HG03342 (cell line): Measurements from ENCODE around the gene CNOT1.

Experiments used
- ATAC-seq: cut with Tn5 transposase; IDR thresholded peaks from one replicate; pipeline ENCODE4 v1.9.1; 2021; ENCODE audit warnings: mild to moderate bottlenecking, moderate library complexity; ENCODE audit not compliant: unreplicated experiment

Gene CNOT1

DNA sequence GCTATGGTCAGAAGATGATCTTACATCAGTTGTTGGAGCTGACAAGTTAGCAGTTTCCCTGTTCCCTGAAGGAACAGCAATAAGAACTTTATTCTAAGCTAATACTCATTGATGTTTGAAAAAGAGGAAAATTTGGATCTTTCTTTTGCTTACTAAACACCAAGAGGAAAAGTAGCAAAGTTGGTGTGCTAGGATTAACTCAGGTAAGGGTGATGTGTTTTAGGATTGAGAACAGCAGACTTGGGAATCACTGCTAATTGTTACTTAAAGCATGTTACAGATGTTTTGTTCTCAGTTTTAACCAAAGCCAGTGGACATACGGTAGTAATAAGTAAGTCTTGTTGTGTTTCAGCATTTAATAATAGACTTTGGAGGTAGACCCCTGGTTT, 110.7 kb downstream of the CNOT1 start:
- no peak for ATAC-seq

DNA sequence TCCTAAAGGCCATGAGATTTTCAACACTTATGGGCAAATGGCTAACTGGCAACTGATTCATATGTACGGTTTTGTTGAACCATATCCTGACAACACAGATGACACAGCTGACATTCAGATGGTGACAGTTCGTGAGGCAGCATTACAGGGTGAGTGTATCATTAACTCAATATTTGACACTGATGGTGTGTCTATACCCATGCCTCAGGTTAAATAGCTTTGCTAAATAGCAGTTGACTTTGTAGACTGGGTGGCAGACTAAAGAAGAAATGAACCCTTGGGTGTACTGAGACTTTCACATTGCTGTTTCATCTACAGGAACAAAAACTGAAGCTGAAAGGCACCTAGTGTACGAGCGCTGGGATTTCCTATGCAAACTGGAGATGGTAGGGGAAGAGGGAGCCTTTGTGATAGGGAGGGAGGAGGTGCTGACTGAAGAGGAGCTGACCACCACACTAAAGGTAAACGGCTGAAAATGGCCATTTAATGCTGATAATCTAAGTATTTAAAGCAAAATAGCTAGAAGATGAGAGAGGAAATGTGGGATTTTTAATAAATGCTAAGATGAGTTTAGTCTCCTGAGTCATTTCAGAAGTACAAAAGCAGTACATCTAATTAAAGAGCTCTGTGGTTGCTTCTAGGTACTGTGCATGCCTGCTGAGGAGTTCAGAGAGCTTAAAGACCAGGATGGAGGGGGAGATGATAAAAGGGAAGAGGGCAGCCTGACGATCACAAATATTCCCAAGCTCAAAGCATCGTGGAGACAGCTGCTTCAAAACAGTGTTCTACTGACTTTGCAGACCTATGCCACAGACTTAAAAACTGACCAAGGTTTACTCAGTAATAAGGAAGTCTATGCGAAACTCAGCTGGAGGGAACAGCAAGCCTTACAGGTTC, 111.3 kb downstream of the CNOT1 start:
- peak; percentile 41 for ATAC-seq

DNA sequence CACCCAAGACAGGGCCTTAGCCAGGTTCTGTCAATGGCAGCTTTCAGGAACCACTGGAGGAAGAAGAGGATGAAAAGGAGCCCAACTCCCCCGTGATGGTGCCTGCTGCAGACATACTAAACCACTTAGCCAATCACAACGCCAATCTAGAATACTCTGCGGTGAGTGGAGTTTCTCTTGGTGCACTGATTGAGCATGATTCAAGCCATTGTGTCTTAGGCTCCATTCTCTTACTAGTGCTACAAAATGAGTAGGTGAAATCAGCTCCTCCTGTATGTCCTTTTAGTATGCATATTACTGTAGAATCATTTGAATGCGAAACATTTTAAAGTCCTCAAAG, 112.9 kb downstream of the CNOT1 start:
- no peak for ATAC-seq

DNA sequence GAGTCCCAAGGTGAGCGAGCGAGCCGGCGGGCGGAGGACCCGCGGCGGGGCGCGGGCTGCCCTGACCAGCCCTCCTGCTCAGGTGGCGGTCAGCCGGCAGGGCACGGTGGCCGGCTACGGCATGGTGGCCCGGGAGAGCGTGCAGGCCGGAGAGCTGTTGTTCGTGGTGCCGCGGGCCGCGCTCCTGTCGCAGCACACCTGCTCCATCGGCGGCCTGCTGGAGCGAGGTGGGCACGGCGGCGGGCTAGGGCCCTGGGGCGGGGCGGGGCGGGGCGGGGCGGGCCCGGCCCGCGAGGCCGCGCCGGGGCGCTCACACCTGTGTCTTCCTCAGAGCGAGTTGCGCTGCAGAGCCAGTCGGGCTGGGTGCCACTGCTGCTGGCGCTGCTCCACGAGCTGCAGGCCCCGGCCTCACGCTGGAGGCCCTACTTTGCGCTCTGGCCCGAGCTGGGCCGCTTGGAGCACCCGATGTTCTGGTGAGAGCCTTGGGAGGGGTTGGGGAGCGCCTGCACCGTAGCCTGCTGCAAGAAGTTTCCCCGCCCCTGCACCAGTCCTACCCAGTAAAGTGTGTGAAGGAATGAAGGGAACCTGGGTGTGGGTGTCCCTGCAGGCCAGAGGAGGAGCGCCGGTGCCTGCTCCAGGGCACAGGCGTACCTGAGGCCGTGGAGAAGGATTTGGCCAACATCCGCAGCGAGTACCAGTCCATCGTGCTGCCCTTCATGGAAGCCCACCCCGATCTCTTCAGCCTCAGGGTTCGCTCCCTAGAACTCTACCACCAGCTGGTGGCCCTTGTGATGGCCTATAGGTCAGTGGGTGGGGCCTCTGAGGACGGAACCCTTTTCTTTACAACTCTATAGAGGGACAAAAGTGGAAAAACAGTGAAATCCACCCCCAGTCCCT, 113.5 kb downstream of the CNOT1 start:
- ATAC-seq: peak; percentile 29

DNA sequence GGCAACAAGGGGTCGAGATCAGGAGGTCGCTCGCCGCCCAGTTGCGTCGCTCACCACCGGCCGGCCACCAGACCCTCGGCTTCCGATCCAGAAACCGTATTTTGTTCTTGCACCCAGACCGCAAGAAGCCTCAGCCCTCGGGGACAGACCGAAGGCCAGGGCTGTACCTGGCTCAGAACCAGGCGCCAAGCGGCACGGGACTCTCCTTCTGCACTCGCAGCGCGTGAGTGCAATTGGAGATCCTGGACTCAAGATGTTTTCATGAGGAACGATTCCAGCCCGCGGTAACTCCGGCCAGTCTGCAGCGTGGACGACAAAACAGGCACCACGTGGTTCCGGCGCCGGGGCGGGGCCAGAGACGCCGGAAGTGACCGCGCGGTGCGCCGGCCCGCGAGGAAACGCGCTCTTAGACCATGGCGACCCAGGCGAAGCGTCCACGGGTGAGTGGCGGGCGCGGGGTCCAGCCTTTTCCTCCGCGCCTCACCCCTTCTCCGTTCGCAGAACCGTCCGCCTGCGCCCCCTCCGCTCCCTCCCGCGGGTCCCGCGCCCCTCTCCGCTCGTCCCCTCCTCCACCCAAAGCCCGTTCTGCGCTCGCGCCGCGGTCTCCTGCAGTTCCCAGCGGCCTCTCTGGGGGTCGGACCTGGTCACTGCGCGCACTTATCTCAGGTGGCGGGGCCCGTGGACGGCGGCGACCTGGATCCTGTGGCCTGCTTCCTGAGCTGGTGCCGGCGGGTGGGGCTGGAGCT, 114.3 kb downstream of the CNOT1 start, which contains the start of gene SETD6:
SETD6 (plus strand) TSS at position 393 of the 746 bp plus-strand sequence; CDS start at position 414, 21 bp downstream.
- peak; percentile 65 for ATAC-seq

DNA sequence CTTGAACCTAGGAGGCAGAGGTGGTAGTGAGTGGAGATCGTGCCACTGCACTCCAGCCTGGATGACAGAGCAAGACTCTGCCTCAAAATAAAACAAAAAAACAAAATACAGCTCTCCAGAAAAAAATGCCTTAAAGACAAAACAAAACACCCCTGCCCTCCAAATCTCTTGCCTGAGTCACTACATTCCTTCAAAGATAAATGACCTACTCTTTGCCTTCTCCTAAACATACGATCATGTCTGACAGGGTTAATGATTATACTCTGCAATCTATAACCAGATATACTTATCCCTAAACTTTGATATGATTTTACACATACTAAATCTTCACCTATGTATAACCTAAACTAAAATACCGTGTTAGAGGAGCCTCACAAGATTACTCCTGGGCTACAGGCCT, 115.8 kb downstream of the CNOT1 start:
- ATAC-seq: no peak

DNA sequence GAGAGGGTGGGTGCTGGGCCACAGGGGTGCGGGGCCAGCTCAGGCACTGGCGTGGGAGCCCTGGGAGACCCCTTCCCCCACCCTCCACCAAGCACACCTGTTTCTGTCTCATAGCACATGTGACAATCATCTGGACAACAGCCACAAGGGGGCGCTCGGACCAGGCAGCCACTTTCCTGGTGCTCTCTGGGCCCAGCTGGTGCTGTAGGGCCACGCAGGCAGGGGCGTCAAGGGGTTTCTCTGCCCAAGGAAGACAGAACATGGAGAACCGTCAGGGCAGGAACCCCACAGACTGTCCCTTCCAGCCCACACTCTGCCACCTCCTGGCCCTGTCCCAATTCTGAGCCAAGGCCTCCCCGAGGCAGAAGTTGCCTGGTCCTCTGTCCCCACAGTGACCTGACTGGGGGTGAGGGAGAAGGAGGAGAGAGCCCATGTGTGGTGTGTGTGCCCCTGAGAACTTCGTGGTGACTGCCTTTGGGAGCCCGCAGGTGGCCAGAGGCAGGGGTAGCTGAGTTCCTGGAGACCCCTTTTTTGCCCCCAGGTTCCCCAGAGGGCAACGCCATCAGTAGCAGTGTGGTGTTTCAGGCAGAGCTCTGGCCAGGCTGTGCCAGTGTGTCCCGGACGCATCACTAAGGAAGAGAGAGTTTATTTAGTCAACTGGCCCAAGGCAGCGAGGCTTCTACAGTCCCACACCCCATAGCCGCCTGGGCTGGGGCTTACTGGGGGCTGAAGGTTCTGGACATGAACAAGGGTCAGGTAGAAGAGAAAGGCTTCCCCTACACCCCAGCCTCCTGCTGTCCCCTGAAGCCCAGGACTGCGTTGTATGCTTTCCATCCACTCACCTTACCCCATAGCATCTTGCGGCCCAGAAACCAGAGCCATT, 117.5 kb downstream of the CNOT1 start:
- peak; percentile 32 for ATAC-seq

DNA sequence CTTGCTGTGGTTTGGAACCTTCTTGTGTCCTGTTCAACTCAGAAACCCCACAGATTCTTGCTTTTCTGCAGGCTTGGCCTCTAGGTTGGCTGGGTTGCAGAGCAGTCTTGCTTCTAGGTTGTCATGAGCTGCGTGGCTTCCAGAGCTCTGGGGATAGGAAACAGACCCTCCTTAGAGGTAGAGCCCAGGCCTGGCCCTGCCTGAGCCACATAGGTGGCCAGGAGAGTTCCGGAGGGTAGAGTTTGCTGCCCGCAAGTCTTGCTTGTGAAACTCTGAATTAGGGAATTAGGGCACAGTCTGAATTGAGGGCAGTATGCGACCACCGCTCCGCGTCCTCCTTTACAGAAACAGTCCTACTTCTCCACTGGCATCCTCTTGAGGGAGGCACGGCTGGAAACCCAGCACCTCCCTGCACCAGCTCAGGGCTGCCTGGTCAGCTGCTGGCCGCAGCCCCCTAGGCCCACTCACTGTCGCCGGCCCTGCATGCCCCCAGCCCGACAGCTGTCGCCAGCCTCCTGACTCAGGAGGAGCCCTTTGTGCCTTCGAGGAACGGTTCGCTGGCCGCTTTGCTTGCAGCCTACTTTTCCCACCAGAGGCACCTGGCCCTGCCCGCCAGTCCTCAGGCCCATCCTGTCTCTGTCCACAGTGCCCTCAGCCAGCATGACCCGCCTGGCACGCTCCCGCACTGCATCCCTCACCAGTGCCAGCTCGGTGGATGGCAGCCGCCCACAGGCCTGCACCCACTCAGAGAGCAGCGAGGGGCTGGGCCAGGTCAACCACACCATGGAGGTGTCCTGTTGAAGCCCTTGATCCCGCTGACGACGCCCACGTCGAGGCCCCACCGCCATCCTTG, 118.6 kb downstream of the CNOT1 start:
- ATAC-seq: no peak

DNA sequence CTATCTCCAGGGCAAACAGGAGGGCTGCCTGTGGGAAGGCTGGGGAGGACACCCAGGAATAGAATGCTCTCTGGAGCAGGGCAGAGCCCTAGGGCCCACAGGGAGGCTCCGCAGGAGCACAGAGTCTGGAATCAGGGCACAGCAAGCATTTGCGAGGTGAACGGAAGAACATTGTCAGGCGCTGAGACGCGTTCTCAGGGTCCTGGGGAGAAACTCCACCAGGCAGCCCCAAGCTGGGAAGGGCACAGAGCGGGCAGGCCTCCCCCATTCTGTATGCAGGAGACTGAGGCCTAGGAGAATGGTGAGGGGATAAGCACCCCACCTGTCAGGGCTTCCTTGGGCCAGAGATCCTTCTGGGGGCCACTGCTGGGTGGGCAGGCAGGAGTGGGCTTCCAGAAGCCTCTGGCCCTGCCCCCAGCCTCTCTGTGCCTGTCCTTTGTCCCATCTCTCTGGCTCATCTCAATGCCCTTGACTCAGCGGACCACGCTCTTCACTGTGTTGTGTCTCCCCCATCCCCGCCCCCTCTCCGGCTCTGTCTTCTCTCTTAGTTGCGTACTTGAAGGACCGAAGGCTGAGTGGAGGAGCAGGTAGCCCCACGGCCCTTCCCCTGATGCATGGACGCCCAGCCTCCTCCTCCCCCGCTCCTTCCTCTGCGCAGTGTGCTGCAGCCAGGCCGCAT, 119.4 kb downstream of the CNOT1 start:
- no peak for ATAC-seq

DNA sequence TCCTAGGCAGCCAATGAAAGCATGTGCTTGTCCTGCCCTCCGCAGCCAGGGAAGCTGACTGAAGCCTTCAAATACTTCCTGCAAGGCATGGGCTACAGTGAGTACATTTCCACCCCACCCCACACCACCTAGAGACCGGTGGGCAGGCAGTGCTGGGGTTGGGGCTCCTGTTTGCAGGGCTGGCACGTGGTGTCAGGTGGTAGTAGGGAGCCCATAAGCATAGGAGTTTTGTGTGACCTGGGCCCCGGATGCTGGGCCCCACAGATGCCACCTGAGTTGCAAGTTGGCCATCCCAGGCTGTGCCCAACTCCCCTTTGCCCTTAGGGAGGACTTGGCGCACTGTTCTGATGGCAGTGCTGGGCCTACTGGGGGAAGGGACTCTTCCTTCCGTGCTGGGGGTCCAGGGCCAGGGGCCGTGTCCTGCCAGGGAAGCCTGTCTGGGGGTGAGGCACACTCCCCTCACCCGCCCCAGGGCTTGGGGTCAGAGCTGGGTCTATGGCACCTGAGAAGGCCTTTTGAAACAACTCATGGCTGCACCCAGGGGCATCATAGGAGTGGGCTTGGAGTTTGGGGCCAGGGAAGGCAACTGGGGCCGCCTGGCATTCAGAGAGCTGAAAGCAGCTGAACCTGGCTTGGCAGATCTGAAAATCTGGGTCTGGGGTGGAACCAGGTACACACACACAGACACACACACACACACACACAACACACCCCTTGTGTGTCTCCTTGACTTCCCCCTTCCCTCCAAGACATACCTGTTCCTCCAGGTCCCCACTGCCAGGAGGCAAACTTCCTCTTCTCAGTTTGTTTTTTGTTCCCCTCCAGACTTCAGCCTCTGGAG, 120.2 kb downstream of the CNOT1 start:
- ATAC-seq: no peak

DNA sequence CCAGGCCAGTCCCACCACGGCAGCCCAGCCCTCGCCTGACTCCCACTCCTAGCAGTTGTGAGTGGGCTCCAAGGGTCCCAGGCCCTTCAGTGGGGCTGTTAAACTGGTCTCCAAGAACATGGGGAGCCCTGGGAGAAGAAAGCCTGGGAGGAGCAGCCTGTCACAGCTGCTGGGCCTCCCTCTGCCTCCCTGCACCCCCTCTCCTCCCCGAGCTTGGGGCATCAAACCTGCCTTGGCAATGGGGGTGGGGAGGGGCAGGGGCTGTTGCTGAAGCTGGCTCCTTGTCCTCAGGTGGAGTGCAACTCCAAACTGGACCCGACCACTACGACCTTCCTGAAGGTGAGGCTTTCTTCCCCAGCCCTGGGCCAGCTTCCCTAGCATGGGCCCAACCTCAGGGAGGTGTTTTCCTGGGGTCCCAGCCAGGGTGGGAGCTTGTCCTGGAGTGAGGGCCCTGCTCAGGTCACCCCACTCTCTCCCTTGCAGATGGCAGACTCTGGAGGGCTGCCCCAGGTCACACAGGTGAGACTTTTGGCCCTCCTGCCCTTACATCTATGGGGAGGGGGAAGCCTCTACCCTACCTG, 120.9 kb downstream of the CNOT1 start:
- ATAC-seq: no peak

DNA sequence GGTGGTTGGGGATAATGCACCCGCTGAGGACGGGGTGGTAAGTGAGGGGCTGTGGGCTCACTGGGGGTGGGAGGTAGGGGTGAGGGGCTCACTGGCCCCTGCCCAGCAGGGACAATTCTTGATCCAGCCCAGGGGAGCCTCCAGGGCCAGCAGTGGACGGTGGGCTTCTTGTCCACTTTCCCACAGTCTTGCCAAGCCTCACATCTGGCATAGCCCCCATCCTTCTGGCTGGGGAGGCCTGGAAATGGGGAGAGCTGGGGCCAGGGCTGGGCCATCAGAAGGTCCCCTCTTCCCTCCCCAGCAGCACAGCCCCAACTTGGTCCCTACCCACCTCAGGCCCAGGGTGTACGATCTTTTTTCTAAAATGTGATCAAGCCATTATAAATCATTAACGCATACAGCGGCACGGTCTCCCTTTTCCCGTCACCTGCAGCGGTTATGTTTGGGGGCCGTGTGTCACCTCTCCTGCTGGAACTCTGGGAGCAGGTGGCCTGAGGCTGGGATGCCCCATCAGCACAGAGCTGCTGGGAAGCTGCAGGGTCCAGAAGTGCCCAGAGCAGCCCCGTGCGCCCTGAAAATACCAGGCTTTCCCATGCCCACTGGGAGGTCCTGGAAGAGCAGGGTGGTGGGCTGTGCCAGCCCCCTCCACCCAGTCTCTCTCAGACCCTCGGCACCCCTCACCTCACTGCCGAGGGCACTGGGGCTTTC, 121.5 kb downstream of the CNOT1 start:
- ATAC-seq: no peak

DNA sequence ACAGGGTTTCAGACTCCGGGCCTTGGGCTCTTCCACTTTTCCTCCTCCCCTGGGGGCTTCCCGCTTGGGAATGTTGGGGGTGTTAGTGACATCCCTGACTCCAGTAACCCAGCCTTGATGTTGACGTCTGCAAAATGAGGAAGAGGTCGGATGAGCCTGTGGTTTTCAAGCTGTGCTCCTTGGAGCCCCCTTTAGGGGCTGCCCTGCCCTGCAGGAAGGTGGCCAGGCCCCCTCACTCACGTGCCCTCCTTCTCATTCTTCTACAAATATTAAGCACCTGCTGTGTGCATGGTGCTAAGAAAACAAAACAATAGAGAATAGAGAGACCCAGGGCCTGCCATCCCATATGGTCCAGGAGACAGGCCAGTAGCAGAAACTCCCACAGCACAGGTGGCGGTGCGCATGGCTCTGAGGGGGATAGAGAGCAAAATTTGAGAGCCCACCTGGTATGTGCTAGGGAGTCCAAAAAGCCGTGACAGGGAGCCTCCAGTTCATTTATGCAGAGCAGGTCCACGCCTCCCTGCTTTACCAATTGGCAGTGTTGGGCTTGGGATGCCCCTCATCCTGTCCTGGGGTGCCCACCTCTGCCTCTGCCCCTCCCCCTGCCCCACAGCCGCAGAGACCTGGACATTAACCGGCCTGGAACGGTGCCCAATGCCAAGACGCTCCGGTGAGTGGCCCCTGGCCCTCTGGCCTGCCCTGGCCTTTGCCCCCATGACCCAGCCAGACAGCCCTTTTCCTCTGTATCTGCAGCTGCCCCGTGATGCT, 122.2 kb downstream of the CNOT1 start:
- ATAC-seq: no peak

DNA sequence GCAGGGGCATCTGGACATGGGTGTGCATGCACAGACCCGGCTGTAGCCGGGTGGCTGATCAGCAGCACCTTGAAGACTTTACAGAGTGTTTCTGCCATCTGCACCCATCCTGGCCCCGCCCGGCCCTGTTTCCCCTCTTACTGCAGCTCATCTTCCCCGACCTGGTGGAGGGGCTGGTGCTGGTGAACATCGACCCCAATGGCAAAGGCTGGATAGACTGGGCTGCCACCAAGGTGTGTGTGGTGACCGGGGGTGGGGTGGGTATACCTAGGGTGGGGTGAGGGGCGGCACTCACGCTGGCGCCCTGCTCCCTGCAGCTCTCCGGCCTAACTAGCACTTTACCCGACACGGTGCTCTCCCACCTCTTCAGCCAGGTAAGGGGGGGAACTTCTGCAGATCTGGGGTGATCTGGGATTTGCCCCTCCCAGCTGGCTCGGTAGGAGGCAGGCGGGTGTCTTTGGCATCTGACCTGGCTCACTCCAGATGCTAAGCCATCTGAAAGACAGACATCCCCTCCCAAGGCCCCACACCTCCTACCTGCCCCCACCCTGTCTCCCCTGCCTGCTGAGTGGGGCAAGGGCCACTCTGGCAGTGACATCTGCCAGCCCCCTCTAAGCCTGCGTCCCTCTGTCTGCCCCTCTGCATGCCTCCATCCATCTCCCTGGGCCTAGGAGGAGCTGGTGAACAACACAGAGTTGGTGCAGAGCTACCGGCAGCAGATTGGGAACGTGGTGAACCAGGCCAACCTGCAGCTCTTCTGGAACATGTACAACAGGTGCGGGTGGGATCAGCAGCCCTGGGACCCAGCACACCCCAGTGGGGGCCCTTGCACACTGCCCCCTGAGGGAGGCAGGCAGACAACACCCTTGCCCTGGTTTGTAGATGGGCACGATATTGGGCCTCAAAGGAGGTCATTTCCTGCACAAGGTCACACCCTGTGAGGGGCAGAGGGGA, 123.1 kb downstream of the CNOT1 start:
- ATAC-seq: no peak
